HG03135 (cell line): ENCODE measurements around the gene UROD.
"Not testable (repeated sequence)": the region's sequence is repeated elsewhere in the genome, so short reads cannot be mapped to it uniquely, and the experiment has no call there.

ENCODE experiments used
- ATAC-seq: cut with Tn5 transposase; IDR thresholded peaks from one replicate; pipeline ENCODE4 v1.9.1; 2021; ENCODE audit warnings: mild to moderate bottlenecking, moderate library complexity; ENCODE audit not compliant: unreplicated experiment

The UROD gene

DNA sequence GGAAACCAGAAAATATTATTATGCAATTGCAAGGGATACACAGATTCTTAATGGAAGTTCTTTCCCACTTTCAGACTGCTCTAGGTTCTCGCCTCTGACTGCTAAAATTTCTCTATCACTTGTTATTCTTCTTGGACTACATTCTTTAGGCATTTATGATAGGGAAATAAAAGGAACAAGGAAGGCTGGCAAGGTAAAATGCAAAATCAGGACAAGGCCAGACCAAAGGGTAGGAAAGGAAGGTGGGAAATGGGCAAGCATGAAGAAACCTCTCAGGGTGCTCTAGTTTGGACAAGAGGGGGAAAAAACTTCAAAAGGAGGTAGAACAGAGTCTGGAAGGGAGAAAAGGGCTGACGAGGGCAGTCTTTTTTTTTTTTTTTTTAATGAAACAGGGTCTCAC lies 26.2 kb downstream of the UROD start:
- ATAC-seq: no peak

DNA sequence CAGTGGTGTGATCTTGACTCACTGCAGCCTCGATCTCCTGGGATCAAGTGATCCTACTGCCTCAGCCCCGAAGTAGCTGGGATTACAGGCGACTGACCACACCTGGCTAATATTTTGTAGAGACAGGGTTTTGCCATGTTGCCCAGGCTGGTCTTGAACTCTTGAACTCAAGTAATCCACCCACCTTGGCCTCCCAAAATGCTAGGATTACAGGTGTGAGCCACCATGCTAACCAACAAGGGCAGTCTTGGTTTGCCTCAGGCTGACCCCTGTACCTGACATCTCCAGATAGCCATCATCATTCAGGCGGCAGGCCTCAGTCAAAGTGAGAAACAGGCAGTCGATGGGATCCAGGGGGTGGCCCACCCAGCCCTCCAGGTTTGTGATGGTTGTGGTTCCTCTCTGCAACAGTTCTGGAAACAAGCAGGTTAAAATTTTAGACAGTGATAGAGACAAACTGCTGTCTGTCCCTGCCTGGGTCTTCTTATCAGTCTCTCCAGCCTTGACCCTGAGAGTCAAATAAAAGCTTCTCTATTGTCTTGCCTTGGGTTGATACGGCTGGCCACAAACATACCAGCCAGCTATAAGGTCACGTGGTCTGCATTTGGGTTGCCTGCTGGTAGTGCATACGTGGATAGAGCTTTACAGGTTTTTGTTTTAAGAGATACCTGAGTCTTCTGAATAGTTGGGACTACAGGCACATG lies 26.8 kb downstream of the UROD start:
- no peak for ATAC-seq

DNA sequence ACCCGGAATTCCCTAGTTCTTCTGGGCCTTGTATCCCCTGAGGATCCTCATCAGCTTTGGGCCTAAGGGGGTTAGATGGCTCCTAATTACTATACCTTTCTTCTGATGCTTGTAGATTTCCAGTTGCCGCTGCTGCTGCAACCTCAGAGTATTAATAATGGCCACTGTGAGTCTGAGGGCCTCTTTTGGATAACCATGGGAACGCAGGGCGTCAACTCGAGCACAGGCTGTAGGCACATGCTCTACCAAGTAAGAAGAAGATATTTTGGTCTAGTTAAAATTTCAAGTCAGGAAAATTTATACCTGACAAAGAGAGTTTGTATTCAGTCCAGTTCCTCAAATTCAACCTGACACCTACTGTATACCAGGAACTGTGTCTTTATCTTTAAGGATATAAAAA lies 28.2 kb downstream of the UROD start:
- ATAC-seq: no peak

DNA sequence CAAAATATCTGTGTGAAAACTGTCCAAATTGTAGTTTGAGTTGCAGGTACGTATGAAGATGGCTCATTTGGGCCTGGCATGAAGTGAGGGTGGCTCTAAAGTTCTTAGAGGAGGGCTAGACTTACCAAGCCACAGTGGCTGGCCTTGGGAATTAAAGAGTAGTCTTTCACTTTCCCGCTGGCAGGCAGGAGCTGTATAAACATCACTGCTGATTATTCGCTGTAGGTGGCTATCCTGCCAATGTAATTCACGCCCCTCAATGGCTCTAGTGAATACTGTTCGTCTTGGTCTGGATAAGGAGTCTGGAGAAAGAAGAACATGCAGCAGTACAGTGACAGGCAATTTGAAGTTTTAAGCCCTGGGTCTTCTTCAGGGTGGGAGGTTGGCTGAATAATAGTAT lies 31.0 kb downstream of the UROD start:
- ATAC-seq: no peak

DNA sequence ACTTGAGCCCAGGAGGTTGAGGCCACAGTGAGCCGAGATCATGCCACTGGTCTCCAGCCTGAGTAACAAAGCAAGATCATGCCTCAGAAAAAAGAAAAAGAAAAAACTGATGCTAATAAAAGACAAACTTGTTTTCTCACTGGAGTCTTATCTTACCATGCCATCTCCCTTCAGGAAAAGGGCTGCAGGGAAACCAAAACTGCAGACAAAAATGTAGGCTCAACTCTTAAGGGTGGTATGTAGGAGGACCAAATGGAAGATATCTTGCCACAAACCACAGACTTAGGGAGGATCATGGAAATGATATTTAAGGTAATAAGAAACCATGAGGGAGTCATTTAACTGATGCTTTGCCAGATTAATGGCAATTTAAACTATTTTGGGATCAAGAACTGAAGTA lies 32.9 kb downstream of the UROD start:
- no peak for ATAC-seq

DNA sequence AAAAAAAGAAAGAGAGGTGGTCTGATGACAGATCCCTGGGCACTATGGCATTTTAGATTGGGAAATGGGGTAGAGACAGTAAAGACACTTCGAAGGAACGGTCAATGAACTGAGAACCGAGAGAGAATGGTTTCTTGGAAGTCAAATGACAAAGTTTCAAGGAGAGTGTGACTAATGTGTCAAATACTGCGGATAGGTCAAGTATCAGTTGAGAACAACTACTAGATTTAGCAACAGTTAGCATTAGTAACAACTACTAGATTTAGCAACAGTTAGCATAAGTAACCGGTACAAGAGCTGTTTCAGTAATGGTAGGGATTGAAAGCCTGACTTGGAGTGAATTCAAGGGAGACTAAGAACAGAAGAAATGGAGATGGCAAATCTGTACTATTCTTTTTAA lies 35.0 kb downstream of the UROD start:
- ATAC-seq: no peak

DNA sequence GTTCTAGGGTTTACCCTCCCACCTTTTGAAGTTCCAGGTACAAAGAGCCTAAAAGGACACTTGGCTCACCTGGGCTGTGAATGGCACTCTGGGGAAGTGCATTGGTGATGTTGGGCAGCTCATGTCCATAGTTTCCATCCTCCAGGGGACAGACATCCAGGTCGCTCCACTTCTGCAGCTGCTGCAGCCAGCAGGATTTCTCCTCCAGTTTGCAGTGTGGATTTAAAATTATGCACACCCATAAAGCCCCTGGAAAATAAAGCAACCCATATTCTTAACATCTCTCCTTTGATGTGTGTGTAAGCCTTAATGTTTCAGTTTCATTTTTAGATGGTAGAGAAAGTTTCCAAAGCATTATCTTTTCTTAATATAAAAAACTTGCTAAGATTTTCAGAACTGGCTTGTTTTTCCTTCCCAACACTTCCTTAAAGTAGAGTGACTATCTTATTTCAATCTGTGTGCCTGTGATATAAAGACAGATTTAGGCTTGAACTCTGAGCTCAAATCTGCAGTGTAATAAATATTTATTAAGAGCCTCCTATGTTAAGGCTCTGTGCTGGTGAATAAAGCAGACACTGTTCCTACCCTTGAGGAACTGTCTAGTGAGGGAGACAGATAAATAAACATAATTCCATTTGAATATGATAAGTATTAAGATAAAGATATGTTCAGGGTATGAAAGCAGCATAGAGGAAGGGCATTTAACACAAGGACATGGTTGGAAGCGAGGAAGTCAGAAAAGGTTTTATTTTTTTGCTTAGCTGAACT lies 39.1 kb downstream of the UROD start:
- no peak for ATAC-seq

DNA sequence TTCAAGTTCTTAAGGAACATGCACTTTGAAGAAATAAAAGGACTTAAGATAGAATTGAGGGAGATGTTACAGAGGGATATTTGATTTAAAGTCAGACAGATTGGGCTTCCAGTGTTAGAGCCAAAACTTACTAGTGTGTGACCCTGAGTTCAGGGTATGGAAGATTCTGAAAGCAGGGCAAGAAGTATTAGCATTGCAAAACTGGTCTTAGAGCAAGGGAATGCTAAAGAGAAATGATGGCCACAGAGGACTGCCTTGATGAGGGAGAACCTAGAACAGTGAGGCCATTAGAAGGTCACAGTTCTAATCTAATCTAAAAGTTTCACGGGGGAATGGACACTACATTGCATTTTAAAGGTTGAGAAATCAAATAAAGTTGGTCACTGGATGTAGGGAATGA lies 45.5 kb downstream of the UROD start:
- ATAC-seq: no peak

DNA sequence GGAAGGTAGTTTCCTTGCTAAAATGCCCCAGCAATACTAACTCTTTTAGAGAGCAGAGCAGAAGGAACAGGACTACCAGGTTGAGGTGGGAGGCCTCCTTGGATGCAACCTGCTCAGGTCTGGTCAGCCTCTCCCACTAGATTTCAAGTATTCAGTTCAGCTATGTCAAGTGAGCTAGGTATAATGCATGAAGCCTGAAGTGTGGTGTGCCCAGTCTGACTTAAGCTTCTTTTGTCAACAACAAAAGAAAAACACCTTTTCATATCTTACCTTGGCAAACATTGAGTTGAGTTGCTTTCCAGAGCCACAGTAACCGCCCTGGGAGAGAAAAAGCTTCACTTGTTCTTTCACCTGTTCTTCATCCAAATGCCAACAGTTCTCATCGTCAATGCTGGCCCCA lies 47.8 kb downstream of the UROD start:
- ATAC-seq: no peak

DNA sequence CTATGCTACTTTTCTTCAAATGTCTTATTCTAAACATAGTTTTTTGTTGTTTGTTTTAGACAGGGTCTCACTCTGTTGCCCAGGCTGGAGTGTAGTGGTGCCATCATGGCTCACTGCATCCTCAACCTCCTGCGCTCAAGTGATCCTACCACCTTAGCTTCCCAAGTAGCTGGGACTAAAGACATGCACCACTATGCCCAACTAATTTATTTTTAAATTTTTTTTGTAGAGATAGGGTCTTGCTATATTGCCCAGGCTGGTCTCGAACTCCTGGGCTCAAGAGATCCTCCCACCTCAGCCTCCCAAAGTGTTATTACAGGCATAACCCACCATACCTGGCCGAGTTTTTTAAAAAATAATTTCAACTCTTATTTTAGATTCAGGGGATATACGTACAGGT lies 50.4 kb downstream of the UROD start:
- ATAC-seq: not testable (repeated sequence)

DNA sequence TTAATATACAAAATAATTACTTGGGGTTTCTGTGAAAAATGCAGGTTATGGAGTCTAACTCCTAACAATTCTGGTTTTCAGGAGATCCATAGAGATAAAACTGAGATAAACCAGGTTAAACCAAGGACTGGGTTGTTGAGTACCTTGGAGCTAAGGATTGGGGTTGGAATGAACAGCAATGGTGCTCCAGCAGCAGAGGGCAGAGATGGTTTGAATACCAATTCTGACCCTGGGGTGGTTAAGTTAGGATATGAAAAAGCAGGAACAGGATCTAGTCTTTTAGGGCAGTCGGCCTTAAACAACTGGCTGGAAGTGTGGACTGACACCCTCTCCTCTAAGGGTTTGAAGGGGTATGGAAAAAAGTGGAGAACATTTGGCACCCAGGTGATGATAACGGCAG lies 53.0 kb downstream of the UROD start:
- no peak for ATAC-seq
